ENCODE measurements around the gene ARFGAP3. TPM values are rescaled to one million over a fixed set of nuclear protein-coding genes. Genes with fewer than 3 reads are reported as not detected.

ARFGAP3 gene
- total and polyA plus RNA-seq, 2 experiments from 2014 or later = 14.8 to 19.1 TPM

GRCh38 chr22:42769238-42769573 lies 87.9 kb downstream of the ARFGAP3 start:
- Mint-ChIP-seq H3K4me3 (no peak overlapping the region), H3K27ac (no peak overlapping the region), H3K36me3 (ENCODE audit: low read depth) (no peaks in the 10 kb centered on the region), H3K9me3 (no peaks in the 10 kb centered on the region), H3K27me3 (ENCODE audit: insufficient read depth, low read depth, poor library complexity) (peaks cover 4% of the 10 kb centered on the region), H3K4me1 (peaks cover 10% of the 10 kb centered on the region; the same call in 2 of the 3 replicates)
- Histone ChIP-seq H4K20me1 (replicated peaks; ENCODE audit: insufficient read depth) (no peaks in the 10 kb centered on the region), H3K79me2 (replicated peaks; ENCODE audit: insufficient read depth) (no peaks in the 10 kb centered on the region), H3K4me1 (ENCODE audit: insufficient read depth) (no peaks in the 10 kb centered on the region; the same call in 1 of the 2 replicates), H2AFZ (no peak overlapping the region), H3K27ac (ENCODE audit: low read depth) (no peak overlapping the region), H3K4me2 (no peak overlapping the region), H3K9me2 (ENCODE audit: insufficient read depth) (no peaks in the 10 kb centered on the region), H3F3A (replicated peaks; ENCODE audit: low read depth) (no peaks in the 10 kb centered on the region), H3K36me3 (ENCODE audit: insufficient read depth) (no peaks in the 10 kb centered on the region), H3K4me3 (no peak overlapping the region), H3K27me3 (ENCODE audit: insufficient read depth) (no peaks in the 10 kb centered on the region)
- TF ChIP-seq CTCF (conservative IDR thresholded peaks at IDR 0.05; ENCODE audit: low read depth in 2 of 2) (no peak), EZH2phosphoT487 (IDR thresholded peaks at IDR 0.05; ENCODE audit: unreplicated experiment) (no peak), EZH2 (IDR thresholded peaks at IDR 0.05; ENCODE audit: low read depth, unreplicated experiment) (no peak), STAT1 (IDR thresholded peaks at IDR 0.05; ENCODE audit: unreplicated experiment) (no peak), CREB1 (CRISPR knock-in tag; IDR thresholded peaks at IDR 0.05; ENCODE audit: low read depth) (no peak), JUNB (IDR thresholded peaks at IDR 0.05; ENCODE audit: unreplicated experiment) (no peak), NANOG (IDR thresholded peaks at IDR 0.05; ENCODE audit: borderline replicate concordance) (no peak)
- TF ChIP-seq, protein P1, sequence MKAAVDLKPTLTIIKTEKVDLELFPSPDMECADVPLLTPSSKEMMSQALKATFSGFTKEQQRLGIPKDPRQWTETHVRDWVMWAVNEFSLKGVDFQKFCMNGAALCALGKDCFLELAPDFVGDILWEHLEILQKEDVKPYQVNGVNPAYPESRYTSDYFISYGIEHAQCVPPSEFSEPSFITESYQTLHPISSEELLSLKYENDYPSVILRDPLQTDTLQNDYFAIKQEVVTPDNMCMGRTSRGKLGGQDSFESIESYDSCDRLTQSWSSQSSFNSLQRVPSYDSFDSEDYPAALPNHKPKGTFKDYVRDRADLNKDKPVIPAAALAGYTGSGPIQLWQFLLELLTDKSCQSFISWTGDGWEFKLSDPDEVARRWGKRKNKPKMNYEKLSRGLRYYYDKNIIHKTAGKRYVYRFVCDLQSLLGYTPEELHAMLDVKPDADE (IDR thresholded peaks at IDR 0.05) = no peak
- TF ChIP-seq, protein P2, sequence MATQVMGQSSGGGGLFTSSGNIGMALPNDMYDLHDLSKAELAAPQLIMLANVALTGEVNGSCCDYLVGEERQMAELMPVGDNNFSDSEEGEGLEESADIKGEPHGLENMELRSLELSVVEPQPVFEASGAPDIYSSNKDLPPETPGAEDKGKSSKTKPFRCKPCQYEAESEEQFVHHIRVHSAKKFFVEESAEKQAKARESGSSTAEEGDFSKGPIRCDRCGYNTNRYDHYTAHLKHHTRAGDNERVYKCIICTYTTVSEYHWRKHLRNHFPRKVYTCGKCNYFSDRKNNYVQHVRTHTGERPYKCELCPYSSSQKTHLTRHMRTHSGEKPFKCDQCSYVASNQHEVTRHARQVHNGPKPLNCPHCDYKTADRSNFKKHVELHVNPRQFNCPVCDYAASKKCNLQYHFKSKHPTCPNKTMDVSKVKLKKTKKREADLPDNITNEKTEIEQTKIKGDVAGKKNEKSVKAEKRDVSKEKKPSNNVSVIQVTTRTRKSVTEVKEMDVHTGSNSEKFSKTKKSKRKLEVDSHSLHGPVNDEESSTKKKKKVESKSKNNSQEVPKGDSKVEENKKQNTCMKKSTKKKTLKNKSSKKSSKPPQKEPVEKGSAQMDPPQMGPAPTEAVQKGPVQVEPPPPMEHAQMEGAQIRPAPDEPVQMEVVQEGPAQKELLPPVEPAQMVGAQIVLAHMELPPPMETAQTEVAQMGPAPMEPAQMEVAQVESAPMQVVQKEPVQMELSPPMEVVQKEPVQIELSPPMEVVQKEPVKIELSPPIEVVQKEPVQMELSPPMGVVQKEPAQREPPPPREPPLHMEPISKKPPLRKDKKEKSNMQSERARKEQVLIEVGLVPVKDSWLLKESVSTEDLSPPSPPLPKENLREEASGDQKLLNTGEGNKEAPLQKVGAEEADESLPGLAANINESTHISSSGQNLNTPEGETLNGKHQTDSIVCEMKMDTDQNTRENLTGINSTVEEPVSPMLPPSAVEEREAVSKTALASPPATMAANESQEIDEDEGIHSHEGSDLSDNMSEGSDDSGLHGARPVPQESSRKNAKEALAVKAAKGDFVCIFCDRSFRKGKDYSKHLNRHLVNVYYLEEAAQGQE (IDR thresholded peaks at IDR 0.05; ENCODE audit: unreplicated experiment) = no peak
- DNase-seq (ENCODE audit: low spot score) (no peak), ATAC-seq (no peak)

Measured in GM23338 (cell line).